Measurements from ENCODE around the gene GABRD.

GABRD gene

GRCh38 chr1:2055911-2056575 lies 36.9 kb downstream of the GABRD start:
- no peak for DNase-seq

- no peak for DNase-seq
Measured at GRCh38 chr1:2056955-2057590, 37.9 kb downstream of the GABRD start.

- DNase-seq: no peak
Measured at GRCh38 chr1:2059290-2059953, 40.3 kb downstream of the GABRD start.

- no peak for DNase-seq
Measured at GRCh38 chr1:2060072-2060471, 40.9 kb downstream of the GABRD start.

- no peak for DNase-seq
Measured at GRCh38 chr1:2060535-2060934, 41.4 kb downstream of the GABRD start.

GRCh38 chr1:2061065-2061778 lies 42.1 kb downstream of the GABRD start:
- no peak for DNase-seq

GRCh38 chr1:2065699-2066098 lies 46.6 kb downstream of the GABRD start:
- no peak for DNase-seq

- DNase-seq: no peak
Measured at GRCh38 chr1:2067393-2067792, 48.2 kb downstream of the GABRD start.

- no peak for DNase-seq
Measured at GRCh38 chr1:2067981-2068380, 48.8 kb downstream of the GABRD start.

- no peak for DNase-seq
Measured at GRCh38 chr1:2068951-2069350, 49.8 kb downstream of the GABRD start.

GRCh38 chr1:2070016-2070415 lies 50.9 kb downstream of the GABRD start:
- no peak for DNase-seq

GRCh38 chr1:2070800-2071530 lies 51.8 kb downstream of the GABRD start:
- no peak for DNase-seq

GRCh38 chr1:2072109-2072806 lies 53.1 kb downstream of the GABRD start:
- DNase-seq: no peak

- no peak for DNase-seq
Measured at GRCh38 chr1:2072891-2073290, 53.7 kb downstream of the GABRD start.

GRCh38 chr1:2073382-2074230 lies 54.5 kb downstream of the GABRD start:
- DNase-seq: no peak

GRCh38 chr1:2074396-2074795 lies 55.3 kb downstream of the GABRD start:
- no peak for DNase-seq

- DNase-seq: no peak
Measured at GRCh38 chr1:2074944-2075740, 56.0 kb downstream of the GABRD start.

- DNase-seq: no peak
Measured at GRCh38 chr1:2076826-2077225, 57.7 kb downstream of the GABRD start.

GRCh38 chr1:2078170-2078569 lies 59.0 kb downstream of the GABRD start:
- DNase-seq: no peak

- DNase-seq: no peak
Measured at GRCh38 chr1:2079396-2080085, 60.4 kb downstream of the GABRD start.
